ENCODE measurements around the gene RD3L. TPM values are rescaled to one million over a fixed set of nuclear protein-coding genes. Genes with fewer than 3 reads are reported as not detected.

The RD3L gene
- not detected in 2 replicates for total RNA-seq

GRCh38 chr14:103941973-103942736 lies at the start of gene RD3L:
Gene RD3L, minus strand, starts transcription at chr14:103942529. Its CDS starts 834 bp downstream, at chr14:103941695.

GRCh38 chr14:103928011-103928890 lies 14.1 kb downstream of the RD3L start, which contains the start of gene TDRD9:
Gene TDRD9, plus strand, starts transcription at chr14:103928456. Its CDS starts 54 bp downstream, at chr14:103928510.

Other genes with a start within 250 kb of the RD3L start
- gene XRCC3, start 227.1 kb downstream of the RD3L start, total RNA-seq, result 23.0 and 47.6 TPM in 2 replicates
- 67.7 and 97.8 TPM in 2 replicates for gene ZFYVE21, start 226.7 kb downstream of the RD3L start, total RNA-seq
- 4.8 and 7.0 TPM in 2 replicates for gene PPP1R13B, start 95.0 kb downstream of the RD3L start, total RNA-seq
- gene TDRD9, start 14.1 kb downstream of the RD3L start, total RNA-seq, result 0.62 and 0.91 TPM in 2 replicates
- not detected in 2 replicates for gene ASPG, start 143.2 kb upstream of the RD3L start, total RNA-seq
- gene KIF26A, start 196.1 kb upstream of the RD3L start, total RNA-seq, result 0.08 and 0.38 TPM in 2 replicates